ENCODE measurements around the gene ALDH6A1. TPM values are rescaled to one million over a fixed set of nuclear protein-coding genes. Genes with fewer than 3 reads are reported as not detected.

The ALDH6A1 gene
- polyA plus RNA-seq, 3 donors: 2.5 to 15.1 (median 8.8) TPM

DNA sequence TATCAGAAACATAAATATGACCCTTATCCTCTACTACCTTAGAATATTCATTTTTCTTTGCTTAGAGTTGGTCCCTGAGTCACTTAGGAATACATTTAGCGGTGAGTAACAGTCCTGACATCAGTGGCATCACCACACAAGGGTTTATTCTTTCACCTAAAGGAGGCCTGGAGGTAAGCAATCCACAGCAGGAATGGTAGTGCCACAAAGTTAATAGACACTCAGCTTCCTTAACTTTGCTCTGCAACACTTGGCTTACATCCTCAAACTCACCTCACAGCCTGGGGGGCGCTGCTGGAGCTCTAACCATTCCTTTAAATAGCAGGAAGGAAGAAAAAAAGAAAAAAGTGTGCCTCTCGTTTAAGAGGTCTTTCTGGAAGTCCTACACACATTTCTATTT lies 36.0 kb downstream of the ALDH6A1 start:
- TF ChIP-seq, protein P1, sequence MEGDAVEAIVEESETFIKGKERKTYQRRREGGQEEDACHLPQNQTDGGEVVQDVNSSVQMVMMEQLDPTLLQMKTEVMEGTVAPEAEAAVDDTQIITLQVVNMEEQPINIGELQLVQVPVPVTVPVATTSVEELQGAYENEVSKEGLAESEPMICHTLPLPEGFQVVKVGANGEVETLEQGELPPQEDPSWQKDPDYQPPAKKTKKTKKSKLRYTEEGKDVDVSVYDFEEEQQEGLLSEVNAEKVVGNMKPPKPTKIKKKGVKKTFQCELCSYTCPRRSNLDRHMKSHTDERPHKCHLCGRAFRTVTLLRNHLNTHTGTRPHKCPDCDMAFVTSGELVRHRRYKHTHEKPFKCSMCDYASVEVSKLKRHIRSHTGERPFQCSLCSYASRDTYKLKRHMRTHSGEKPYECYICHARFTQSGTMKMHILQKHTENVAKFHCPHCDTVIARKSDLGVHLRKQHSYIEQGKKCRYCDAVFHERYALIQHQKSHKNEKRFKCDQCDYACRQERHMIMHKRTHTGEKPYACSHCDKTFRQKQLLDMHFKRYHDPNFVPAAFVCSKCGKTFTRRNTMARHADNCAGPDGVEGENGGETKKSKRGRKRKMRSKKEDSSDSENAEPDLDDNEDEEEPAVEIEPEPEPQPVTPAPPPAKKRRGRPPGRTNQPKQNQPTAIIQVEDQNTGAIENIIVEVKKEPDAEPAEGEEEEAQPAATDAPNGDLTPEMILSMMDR (IDR thresholded peaks at IDR 0.05): no peak
- Histone ChIP-seq H3K27me3 (ENCODE audit: control insufficient read depth in 2 of 2, insufficient read depth in 2 of 2, low read length in 2 of 2) (no peaks in the 10 kb centered on the region), H4K20me1 (ENCODE audit: insufficient read depth, low read length) (no peaks in the 10 kb centered on the region), H3K4me1 (ENCODE audit: control insufficient read depth in 1 of 2, insufficient read depth in 2 of 2, low read length in 2 of 2) (peaks cover 0 to 8% of the 10 kb centered on the region in 2 donors), H3K27ac (ENCODE audit: low read depth in 1 of 2, low read length in 2 of 2) (no peak overlapping the region), H3K4me2 (replicated peaks; ENCODE audit: extremely low read depth, low read length, poor library complexity, severe bottlenecking) (no peak overlapping the region), H2AFZ (ENCODE audit: insufficient read depth, low read depth, low read length, poor library complexity, severe bottlenecking) (no peak overlapping the region), H3K4me3 (replicated peaks in 1 of 3; ENCODE audit: low read depth in 2 of 3, low read length in 3 of 3) (no peak overlapping the region), H3K79me2 (ENCODE audit: insufficient read depth, low read length) (no peaks in the 10 kb centered on the region), H3K9ac (ENCODE audit: insufficient read depth, low read length, poor library complexity, severe bottlenecking) (no peak overlapping the region), H3K36me3 (replicated peaks in 1 of 2; ENCODE audit: control insufficient read depth in 1 of 2, insufficient read depth in 2 of 2, low read length in 2 of 2) (no peaks in the 10 kb centered on the region), H3K9me3 (replicated peaks in 1 of 2; ENCODE audit: control insufficient read depth in 1 of 2, insufficient read depth in 1 of 2, low read length in 2 of 2) (no peaks in the 10 kb centered on the region)
- Mint-ChIP-seq H3K4me3 (no peak overlapping the region), H3K27ac (no peak overlapping the region), H3K9me3 (no peaks in the 10 kb centered on the region), H3K36me3 (no peaks in the 10 kb centered on the region), H3K27me3 (ENCODE audit: low read depth in 3 of 3) (peaks cover 0 to 3% (median 0%) of the 10 kb centered on the region in 3 donors), H3K4me1 (peaks cover 9% of the 10 kb centered on the region)
- no CpG with 5 or more reads among the region's 3 CpGs for WGBS (ENCODE audit: insufficient coverage)
- intact Hi-C loops (cut with micrococcal nuclease): no loop called here
- no peak for DNase-seq

DNA sequence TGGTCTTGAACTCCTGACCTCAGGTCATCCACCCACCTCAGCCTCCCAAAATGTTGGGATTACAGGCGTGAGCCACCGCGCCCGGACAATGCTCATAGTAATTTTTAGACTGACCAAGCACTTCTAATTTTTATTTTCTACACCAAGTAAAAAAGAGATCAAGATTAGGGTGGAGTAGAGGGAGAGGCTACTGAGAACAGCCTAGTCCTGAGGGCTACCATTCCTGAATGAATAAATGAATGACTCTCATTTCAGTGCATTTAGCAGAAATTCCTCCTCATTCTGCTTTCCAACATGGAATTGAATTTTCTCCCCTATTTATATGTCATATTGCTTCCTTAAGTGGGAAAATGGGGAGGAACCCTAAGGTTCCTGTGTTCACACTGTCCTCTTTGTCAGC lies 38.7 kb downstream of the ALDH6A1 start:
- no peaks in the 10 kb centered on the region for H3K36me3 Mint-ChIP-seq
- intact Hi-C loops (cut with micrococcal nuclease): no loop called here
- no peak overlapping the region for H3K27ac Mint-ChIP-seq

More for the DNA sequence above, 38.7 kb downstream of the ALDH6A1 start:
- Histone ChIP-seq H3K27me3 (ENCODE audit: control insufficient read depth in 2 of 2, insufficient read depth in 2 of 2, low read length in 2 of 2) (no peaks in the 10 kb centered on the region), H2AFZ (ENCODE audit: insufficient read depth, low read depth, low read length, poor library complexity, severe bottlenecking) (no peak overlapping the region), H3K4me3 (replicated peaks in 1 of 3; ENCODE audit: low read depth in 2 of 3, low read length in 3 of 3) (no peak overlapping the region), H3K4me1 (ENCODE audit: control insufficient read depth in 1 of 2, insufficient read depth in 2 of 2, low read length in 2 of 2) (peaks cover 0 to 8% of the 10 kb centered on the region in 2 donors), H3K4me2 (replicated peaks; ENCODE audit: extremely low read depth, low read length, poor library complexity, severe bottlenecking) (no peak overlapping the region), H3K27ac (ENCODE audit: low read depth in 1 of 2, low read length in 2 of 2) (no peak overlapping the region), H3K79me2 (ENCODE audit: insufficient read depth, low read length) (no peaks in the 10 kb centered on the region), H3K9me3 (replicated peaks in 1 of 2; ENCODE audit: control insufficient read depth in 1 of 2, insufficient read depth in 1 of 2, low read length in 2 of 2) (no peaks in the 10 kb centered on the region), H3K36me3 (replicated peaks in 1 of 2; ENCODE audit: control insufficient read depth in 1 of 2, insufficient read depth in 2 of 2, low read length in 2 of 2) (no peaks in the 10 kb centered on the region), H4K20me1 (ENCODE audit: insufficient read depth, low read length) (no peaks in the 10 kb centered on the region), H3K9ac (ENCODE audit: insufficient read depth, low read length, poor library complexity, severe bottlenecking) (no peak overlapping the region)
- no peaks in the 10 kb centered on the region for H3K9me3 Mint-ChIP-seq
- no peak overlapping the region for H3K4me3 Mint-ChIP-seq
- TF ChIP-seq, protein P1 (IDR thresholded peaks at IDR 0.05): no peak
- H3K4me1 Mint-ChIP-seq: peaks cover 9% of the 10 kb centered on the region
- no peak for DNase-seq
- no CpG with 5 or more reads among the region's 4 CpGs for whole genome bisulfite sequencing (ENCODE audit: insufficient coverage)
- peaks cover 0 to 3% (median 0%) of the 10 kb centered on the region in 3 donors for H3K27me3 Mint-ChIP-seq (ENCODE audit: low read depth in 3 of 3)

Measured in CD14-positive monocyte (primary cell).